Measurements from ENCODE around the gene MARCOL. TPM values are rescaled to one million over a fixed set of nuclear protein-coding genes. Genes with fewer than 3 reads are reported as not detected.

The MARCOL gene, protein sequence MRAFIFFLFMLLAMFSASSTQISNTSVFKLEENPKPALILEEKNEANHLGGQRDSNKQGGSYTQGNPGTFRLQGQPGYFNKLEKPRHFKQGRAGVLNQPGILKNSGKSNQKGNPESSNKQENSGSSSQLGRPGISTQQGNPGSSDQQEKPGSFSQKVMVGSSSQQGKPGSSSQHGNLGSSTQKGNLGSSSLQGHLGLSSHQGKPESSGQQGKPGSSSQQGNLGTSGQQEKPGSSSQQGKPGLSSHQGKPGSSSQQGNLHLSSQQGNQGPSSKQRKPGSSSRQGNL
- not detected for total RNA-seq

DNA sequence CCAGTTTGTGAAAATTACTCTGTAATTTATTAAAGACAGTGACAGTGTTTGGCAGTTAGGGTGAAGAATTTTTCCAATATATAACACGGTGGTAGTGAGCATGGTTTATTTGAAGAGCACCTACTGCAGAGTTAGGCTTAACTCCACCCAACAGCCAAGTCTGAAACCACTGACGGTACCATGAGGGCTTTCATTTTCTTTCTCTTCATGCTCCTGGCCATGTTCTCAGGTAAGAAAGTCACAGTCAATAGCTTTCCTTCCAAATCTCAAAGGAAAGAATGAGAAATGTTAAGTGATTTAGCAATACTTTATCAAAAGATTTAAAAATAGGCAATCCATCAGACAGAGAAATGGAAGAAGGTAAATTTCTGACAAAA, at the start of gene MARCOL:
Gene MARCOL, plus strand, starts transcription at position 108 of the 377 bp plus-strand sequence. Its CDS starts 73 bp downstream, at position 181.
- ATAC-seq (replicated peaks in 1 of 2) (no peak), DNase-seq (no peak)
- Mint-ChIP-seq H3K9me3 (peaks cover 0 to 2% of the 10 kb centered on the region in 2 donors), H3K4me1 (ENCODE audit: low read depth) (no peaks in the 10 kb centered on the region), H3K27ac (no peak within 1 kb of the TSS), H3K27me3 (ENCODE audit: low read depth) (peaks cover 5% of the 10 kb centered on the region), H3K4me3 (no peak within 1 kb of the TSS), H3K36me3 (ENCODE audit: insufficient read depth in 2 of 2) (no peaks in the 10 kb centered on the region)

DNA sequence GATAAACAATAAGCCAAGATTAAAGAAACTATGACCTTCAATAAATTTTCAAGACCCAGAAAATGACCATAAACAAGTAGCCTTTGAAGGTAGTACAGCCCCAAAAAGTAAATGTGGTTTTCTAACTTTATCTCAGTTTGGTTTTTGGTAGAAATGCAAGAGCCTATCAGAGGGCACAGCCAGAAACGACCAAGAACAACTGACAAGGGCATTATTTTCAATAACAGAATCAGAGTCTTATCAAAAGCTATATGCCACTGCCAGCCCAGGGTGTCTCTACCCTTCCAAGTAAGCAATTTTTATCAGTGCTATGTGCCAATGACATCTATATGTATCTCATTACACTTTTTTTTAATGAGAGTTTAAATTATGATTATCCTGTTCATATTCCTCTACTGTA, 47.3 kb upstream of the MARCOL start:
- H3K27ac Mint-ChIP-seq = no peak overlapping the region
- ATAC-seq (replicated peaks in 1 of 2) = no peak
- H3K9me3 Mint-ChIP-seq = no peaks in the 10 kb centered on the region
- DNase-seq = no peak
- H3K4me3 Mint-ChIP-seq = no peak overlapping the region
- H3K27me3 Mint-ChIP-seq (ENCODE audit: low read depth) = peaks cover 23% of the 10 kb centered on the region
- no peaks in the 10 kb centered on the region for H3K36me3 Mint-ChIP-seq (ENCODE audit: insufficient read depth in 2 of 2)
- peaks cover 2% of the 10 kb centered on the region for H3K4me1 Mint-ChIP-seq (ENCODE audit: low read depth)

DNA sequence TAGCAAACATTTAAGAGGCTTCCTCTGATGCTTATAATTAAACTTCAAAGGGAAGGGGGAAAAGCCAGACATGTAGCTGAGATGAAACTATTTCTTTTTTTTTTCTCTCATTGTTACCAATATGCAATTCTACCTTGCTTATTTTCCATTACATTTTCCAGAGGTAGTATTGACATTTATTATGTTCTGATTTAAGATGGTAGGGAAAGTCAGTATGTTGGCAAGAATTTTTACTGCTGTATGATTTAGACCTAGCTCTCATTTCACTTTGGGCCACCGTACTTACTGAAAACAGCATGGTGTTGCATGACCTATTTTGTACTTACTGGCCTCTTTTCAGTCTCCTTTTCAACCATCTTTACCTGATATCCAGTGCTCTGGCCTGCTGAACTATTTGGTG, 45.1 kb upstream of the MARCOL start:
- H3K27ac Mint-ChIP-seq = no peak overlapping the region
- no peak overlapping the region for H3K4me3 Mint-ChIP-seq
- DNase-seq (no peak), ATAC-seq (replicated peaks in 1 of 2) (no peak)
- H3K27me3 Mint-ChIP-seq (ENCODE audit: low read depth) = peaks cover 16% of the 10 kb centered on the region
- no peaks in the 10 kb centered on the region for H3K36me3 Mint-ChIP-seq (ENCODE audit: insufficient read depth in 2 of 2)
- H3K9me3 Mint-ChIP-seq = no peaks in the 10 kb centered on the region
- no peaks in the 10 kb centered on the region for H3K4me1 Mint-ChIP-seq (ENCODE audit: low read depth)

DNA sequence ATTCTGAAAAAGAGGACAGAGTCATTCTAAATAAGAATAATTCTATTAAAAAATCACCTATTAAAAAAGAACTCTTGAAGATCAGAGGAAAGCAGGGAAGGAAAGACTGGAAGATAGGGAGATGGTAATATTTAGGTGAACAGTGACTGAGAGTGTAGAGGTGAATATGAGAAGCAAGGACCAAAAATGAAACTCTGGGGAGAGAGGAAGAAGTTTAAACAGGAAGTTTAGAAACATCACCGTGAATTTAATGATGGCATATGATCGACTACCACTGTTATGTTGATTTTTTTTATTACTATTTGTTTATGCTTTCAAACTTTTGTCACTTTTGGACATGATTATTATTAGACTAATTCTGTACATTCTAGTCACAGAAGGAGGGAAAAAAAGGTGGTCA, 37.2 kb upstream of the MARCOL start:
- ATAC-seq (replicated peaks in 1 of 2) (no peak), DNase-seq (no peak)
- H3K27ac Mint-ChIP-seq = peak overlapping the region; percentile 77
- H3K36me3 Mint-ChIP-seq (ENCODE audit: insufficient read depth in 2 of 2) = no peaks in the 10 kb centered on the region
- no peaks in the 10 kb centered on the region for H3K9me3 Mint-ChIP-seq
- H3K27me3 Mint-ChIP-seq (ENCODE audit: low read depth) = peaks cover 12% of the 10 kb centered on the region
- no peaks in the 10 kb centered on the region for H3K4me1 Mint-ChIP-seq (ENCODE audit: low read depth)
- H3K4me3 Mint-ChIP-seq = no peak overlapping the region

DNA sequence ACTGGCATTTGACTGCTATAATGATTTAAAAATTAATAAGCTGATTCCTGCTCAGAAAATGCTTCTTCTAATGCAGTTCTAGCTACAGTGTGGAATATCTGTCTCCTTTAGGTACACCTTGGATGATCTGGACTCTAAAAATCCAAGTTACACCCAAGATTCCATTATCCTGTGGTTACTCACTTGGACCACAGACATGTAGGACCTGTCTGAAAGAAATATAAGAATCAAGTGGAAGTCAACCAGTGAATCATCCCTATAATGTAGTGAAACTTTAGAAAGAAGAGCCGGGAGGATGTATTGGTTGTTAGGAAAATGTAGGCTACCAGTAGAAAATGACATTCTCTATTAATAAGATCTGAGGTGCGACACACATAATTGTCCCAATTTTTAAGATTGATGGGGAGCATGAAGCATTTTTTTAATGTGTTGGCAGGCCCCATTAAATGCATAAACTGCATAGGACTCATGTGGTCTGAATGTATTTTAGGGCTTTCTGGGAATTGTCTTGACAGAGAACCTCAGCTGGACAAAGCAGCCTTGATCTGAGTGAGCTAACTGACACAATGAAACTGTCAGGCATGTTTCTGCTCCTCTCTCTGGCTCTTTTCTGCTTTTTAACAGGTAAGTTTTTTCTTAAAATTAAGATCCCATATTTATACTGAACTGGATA, 35.7 kb upstream of the MARCOL start, which contains the start of gene SPINK6:
Gene SPINK6, plus strand, starts transcription at position 512 of the 673 bp plus-strand sequence. Its CDS starts 55 bp downstream, at position 567.
- no peak for ATAC-seq (replicated peaks in 1 of 2)
- Mint-ChIP-seq H3K27ac (no peak within 1 kb of the TSS), H3K9me3 (no peaks in the 10 kb centered on the region), H3K36me3 (ENCODE audit: insufficient read depth in 2 of 2) (no peaks in the 10 kb centered on the region), H3K27me3 (ENCODE audit: low read depth) (peaks cover 12% of the 10 kb centered on the region), H3K4me3 (no peak within 1 kb of the TSS), H3K4me1 (ENCODE audit: low read depth) (no peaks in the 10 kb centered on the region)
- no peak for DNase-seq

DNA sequence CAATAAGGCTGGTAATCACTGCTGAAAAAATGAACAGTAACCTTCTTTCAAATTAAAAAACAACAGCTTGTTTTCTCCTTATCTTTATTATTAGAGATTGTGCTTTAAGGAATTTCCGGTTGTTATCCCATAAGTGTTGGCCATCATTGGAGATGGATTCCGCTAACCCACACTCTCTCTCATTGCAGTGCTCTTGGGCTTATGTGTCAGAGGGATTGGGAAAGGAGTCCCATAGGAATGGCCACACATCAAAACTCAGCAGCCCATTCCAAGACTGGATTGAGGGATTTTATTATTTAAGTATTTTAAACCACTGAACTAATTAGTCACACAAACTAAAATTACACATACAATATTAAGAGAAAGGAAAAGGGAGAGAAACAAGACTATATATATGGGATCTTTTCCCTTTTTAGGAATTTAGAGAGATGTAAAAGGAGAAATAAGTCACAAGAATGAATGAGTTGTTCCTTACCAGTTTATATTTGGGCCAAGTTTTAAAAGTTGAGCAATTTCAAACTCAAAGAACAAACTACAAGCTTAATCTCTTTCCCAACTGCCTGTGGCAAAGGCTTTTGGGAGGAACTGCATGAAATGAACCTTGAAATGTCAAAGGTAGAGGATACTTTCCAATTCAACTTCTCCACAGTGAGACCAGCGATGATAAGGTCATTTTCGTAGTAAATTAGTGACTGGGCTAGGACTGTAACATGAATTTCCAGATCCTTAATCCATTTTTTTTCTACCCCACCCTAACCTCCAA, 33.1 kb upstream of the MARCOL start:
- Mint-ChIP-seq H3K4me1 (ENCODE audit: low read depth) (no peaks in the 10 kb centered on the region), H3K27ac (no peak overlapping the region), H3K27me3 (ENCODE audit: low read depth) (peaks cover 12% of the 10 kb centered on the region), H3K4me3 (no peak overlapping the region), H3K36me3 (ENCODE audit: insufficient read depth in 2 of 2) (no peaks in the 10 kb centered on the region), H3K9me3 (no peaks in the 10 kb centered on the region)
- DNase-seq = no peak
- ATAC-seq (replicated peaks in 1 of 2) = no peak

DNA sequence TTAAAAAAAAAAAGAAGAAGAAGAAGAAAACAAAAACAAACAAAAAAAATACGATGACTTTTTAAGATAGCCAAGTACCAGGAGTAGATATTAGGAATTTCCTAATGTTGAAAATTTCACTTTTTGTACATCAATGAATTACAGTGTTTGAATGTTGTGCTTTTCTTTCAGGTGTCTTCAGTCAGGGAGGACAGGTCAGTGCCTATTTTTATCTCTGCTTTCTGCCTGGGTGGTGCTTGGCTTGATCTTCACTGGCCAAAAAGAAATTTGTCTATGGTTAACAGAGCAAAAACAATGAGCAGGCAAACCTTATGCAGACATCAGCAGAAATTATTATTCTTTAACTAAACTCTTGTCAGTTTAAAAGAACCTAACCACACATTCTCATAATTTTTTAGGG, 32.5 kb upstream of the MARCOL start:
- H3K9me3 Mint-ChIP-seq = no peaks in the 10 kb centered on the region
- no peak overlapping the region for H3K27ac Mint-ChIP-seq
- no peaks in the 10 kb centered on the region for H3K4me1 Mint-ChIP-seq (ENCODE audit: low read depth)
- H3K4me3 Mint-ChIP-seq = no peak overlapping the region
- no peaks in the 10 kb centered on the region for H3K36me3 Mint-ChIP-seq (ENCODE audit: insufficient read depth in 2 of 2)
- peaks cover 18% of the 10 kb centered on the region for H3K27me3 Mint-ChIP-seq (ENCODE audit: low read depth)
- ATAC-seq (replicated peaks in 1 of 2) = no peak
- no peak for DNase-seq

DNA sequence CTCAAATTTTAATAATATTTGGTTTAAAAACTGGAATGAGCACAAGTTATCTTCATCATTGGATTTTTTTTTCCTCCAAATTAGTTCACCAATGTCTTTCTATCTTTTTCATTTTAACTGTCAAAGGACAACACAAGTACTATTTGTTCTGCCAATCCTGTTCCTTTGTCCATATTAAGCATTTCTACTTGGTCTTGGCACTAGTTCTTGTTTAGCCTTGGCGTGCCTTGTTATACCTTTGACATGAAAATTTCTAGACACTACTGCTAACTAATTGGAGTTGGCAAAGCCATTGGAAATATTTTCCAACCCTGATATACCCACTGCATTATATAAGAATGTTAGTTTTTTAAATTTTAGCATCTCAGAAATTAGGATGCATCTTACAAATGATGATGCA, 31.7 kb upstream of the MARCOL start:
- Mint-ChIP-seq H3K4me3 (no peak overlapping the region), H3K36me3 (ENCODE audit: insufficient read depth in 2 of 2) (no peaks in the 10 kb centered on the region), H3K27me3 (ENCODE audit: low read depth) (peaks cover 22% of the 10 kb centered on the region), H3K4me1 (ENCODE audit: low read depth) (no peaks in the 10 kb centered on the region), H3K27ac (no peak overlapping the region), H3K9me3 (no peaks in the 10 kb centered on the region)
- DNase-seq (no peak), ATAC-seq (replicated peaks in 1 of 2) (no peak)

DNA sequence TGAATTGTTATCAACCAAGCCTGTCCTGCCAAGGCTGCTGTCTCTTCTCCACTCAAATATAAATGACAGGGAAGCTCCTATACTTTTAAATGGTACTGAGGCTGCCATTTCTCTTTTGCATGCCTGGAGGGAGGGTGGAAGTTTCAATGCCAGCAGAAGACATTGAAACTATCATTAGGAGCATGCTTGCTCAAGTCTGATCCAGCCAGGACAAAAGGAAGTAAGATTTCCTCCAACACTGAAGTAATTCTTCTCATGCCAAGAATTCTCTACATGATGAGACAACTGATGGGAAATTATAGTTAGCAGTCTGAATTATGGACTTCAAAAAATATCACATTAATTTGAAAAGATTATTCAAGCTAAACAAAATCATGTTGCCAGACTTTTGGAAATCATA, 30.1 kb upstream of the MARCOL start:
- no peaks in the 10 kb centered on the region for H3K36me3 Mint-ChIP-seq (ENCODE audit: insufficient read depth in 2 of 2)
- no peak overlapping the region for H3K4me3 Mint-ChIP-seq
- peaks cover 26% of the 10 kb centered on the region for H3K27me3 Mint-ChIP-seq (ENCODE audit: low read depth)

DNA sequence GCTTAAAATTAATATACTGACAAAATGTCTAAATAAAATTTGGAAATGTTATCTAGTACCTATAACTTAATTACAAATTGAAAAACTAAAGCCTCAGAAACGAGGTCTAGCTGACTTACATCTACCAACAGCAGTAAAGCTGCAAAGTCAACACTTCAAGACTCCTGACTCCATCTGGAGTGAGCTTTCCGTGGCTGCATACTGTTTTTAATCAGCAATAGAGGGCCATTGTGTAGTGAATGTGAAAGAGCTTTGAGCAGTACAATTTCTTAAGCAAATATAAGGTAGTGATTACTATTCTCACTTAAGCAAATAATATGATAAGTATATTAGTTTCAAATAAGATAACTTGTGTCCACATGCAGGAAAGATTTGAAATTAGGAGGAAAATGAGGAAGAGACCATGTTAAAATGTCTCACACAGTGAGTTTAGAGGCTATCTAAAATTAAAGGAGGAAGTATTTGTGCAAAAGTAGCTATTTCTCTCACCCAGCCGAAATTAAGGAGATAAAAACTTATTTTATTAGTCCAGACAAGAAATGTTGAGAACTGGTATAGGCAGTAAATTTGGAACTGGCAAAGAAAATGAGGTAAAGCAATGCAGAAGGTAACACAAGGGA, 29.1 kb upstream of the MARCOL start:
- DNase-seq (no peak), ATAC-seq (replicated peaks in 1 of 2) (no peak)
- Mint-ChIP-seq H3K9me3 (no peaks in the 10 kb centered on the region), H3K36me3 (ENCODE audit: insufficient read depth in 2 of 2) (no peaks in the 10 kb centered on the region), H3K4me3 (no peak overlapping the region), H3K4me1 (ENCODE audit: low read depth) (no peaks in the 10 kb centered on the region), H3K27ac (no peak overlapping the region), H3K27me3 (ENCODE audit: low read depth) (peaks cover 19% of the 10 kb centered on the region)

More for the DNA sequence above, 30.1 kb upstream of the MARCOL start:
- Mint-ChIP-seq H3K27ac (no peak overlapping the region), H3K4me1 (ENCODE audit: low read depth) (no peaks in the 10 kb centered on the region), H3K9me3 (no peaks in the 10 kb centered on the region)
- ATAC-seq (replicated peaks in 1 of 2) = no peak
- DNase-seq = no peak

DNA sequence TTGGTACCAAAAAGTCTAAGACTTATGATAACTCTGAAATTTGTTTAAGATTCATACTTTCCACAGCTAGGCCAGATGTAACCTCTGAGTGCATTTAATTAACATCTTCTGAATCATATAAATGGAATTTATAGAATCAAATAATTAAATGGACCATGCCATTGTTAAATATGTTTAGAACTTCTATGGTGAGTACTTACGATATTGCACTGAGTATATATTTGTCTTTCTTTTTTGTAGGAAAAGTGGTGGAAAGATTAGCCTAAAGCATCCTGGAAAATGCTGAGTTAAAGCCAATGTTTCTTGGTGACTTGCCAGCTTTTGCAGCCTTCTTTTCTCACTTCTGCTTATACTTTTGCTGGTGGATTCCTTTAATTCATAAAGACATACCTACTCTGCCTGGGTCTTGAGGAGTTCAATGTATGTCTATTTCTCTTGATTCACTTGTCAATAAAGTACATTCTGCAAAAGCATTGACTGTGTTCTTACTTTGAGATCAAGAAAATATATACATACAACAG, 23.6 kb upstream of the MARCOL start:
- DNase-seq = no peak
- Mint-ChIP-seq H3K9me3 (peaks cover 0 to 7% of the 10 kb centered on the region in 2 donors), H3K27ac (no peak overlapping the region), H3K4me3 (no peak overlapping the region), H3K36me3 (ENCODE audit: insufficient read depth in 2 of 2) (no peaks in the 10 kb centered on the region), H3K4me1 (ENCODE audit: low read depth) (no peaks in the 10 kb centered on the region), H3K27me3 (ENCODE audit: low read depth) (peaks cover 13% of the 10 kb centered on the region)
- ATAC-seq (replicated peaks in 1 of 2) = no peak

DNA sequence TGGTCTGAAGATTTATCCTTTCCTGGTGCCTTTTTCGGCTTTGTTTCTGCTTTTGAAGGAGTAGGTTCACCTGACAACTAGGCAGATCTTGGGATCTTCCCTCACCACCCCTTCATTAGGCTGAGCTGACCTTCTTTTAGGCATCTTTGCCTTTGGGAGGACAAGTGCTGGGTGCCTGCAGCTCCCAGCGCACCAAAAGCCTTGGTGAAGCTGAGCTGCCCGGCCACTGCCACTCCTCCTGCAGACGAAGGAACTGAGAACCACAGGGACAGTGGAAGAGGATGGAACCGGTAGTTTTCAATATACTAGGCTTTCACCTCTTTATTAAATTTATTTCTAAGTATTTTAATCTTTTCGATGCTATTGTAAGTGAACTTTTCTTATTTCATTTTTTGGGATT, 16.8 kb upstream of the MARCOL start:
- Mint-ChIP-seq H3K4me3 (no peak overlapping the region), H3K9me3 (peaks cover 0 to 7% of the 10 kb centered on the region in 2 donors), H3K27ac (no peak overlapping the region), H3K4me1 (ENCODE audit: low read depth) (no peaks in the 10 kb centered on the region), H3K36me3 (ENCODE audit: insufficient read depth in 2 of 2) (no peaks in the 10 kb centered on the region), H3K27me3 (ENCODE audit: low read depth) (peaks cover 4% of the 10 kb centered on the region)
- DNase-seq (no peak), ATAC-seq (replicated peaks in 1 of 2) (no peak)

Measured in activated T-cell treated with anti-CD3 and anti-CD28 coated beads, Interleukin-2, amount 50 U/mL, for 72 hours (primary cell).